ENCODE results near the gene VEGFC. TPM values are rescaled to one million over a fixed set of nuclear protein-coding genes. Genes with fewer than 3 reads are reported as not detected.

The VEGFC gene
- total RNA-seq, 1 donor from 2014 or later = 1.6 TPM

DNA sequence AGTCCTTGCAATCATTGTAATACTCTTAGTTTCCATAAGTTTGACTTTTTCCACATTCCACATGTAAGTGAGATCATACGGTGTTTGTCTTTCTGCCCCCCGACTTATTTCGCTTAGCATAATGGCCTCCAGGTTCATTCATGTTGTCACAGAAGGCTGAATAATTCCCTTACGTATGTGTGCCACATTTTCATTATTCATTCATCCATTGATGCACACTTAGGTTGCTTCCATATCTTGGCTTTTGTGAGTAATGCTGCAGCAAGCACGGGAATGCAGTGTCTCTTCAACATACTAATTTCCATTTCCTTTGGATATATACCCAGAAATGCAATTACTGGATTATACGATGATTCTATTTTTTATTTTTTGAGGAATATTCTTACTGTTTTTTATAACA lies 22.0 kb upstream of the VEGFC start:
- TF ChIP-seq, protein P1, sequence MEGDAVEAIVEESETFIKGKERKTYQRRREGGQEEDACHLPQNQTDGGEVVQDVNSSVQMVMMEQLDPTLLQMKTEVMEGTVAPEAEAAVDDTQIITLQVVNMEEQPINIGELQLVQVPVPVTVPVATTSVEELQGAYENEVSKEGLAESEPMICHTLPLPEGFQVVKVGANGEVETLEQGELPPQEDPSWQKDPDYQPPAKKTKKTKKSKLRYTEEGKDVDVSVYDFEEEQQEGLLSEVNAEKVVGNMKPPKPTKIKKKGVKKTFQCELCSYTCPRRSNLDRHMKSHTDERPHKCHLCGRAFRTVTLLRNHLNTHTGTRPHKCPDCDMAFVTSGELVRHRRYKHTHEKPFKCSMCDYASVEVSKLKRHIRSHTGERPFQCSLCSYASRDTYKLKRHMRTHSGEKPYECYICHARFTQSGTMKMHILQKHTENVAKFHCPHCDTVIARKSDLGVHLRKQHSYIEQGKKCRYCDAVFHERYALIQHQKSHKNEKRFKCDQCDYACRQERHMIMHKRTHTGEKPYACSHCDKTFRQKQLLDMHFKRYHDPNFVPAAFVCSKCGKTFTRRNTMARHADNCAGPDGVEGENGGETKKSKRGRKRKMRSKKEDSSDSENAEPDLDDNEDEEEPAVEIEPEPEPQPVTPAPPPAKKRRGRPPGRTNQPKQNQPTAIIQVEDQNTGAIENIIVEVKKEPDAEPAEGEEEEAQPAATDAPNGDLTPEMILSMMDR (IDR thresholded peaks at IDR 0.05) = no peak
- Histone ChIP-seq H3K4me2 (no peak overlapping the region), H3K27me3 (no peaks in the 10 kb centered on the region), H3K9me3 (ENCODE audit: low read depth) (no peaks in the 10 kb centered on the region), H4K20me1 (ENCODE audit: low read depth) (no peaks in the 10 kb centered on the region), H3K27ac (no peak overlapping the region), H3F3A (ENCODE audit: low read depth) (no peaks in the 10 kb centered on the region), H3K4me3 (no peak overlapping the region), H3K36me3 (no peaks in the 10 kb centered on the region), H3K9ac (no peak overlapping the region), H3K4me1 (no peaks in the 10 kb centered on the region), H3K79me2 (ENCODE audit: low read depth) (no peaks in the 10 kb centered on the region), H2AFZ (replicated peaks) (no peak overlapping the region)
- no peaks in the 10 kb centered on the region for H3K27me3 Mint-ChIP-seq (ENCODE audit: insufficient read depth, low read depth)
- H3K4me1 Mint-ChIP-seq = no peaks in the 10 kb centered on the region
- H3K4me3 Mint-ChIP-seq = no peak overlapping the region
- no peak overlapping the region for H3K27ac Mint-ChIP-seq
- H3K9me3 Mint-ChIP-seq = no peaks in the 10 kb centered on the region
- no peaks in the 10 kb centered on the region for H3K36me3 Mint-ChIP-seq
- DNase-seq (ENCODE audit: low spot score) = no peak

DNA sequence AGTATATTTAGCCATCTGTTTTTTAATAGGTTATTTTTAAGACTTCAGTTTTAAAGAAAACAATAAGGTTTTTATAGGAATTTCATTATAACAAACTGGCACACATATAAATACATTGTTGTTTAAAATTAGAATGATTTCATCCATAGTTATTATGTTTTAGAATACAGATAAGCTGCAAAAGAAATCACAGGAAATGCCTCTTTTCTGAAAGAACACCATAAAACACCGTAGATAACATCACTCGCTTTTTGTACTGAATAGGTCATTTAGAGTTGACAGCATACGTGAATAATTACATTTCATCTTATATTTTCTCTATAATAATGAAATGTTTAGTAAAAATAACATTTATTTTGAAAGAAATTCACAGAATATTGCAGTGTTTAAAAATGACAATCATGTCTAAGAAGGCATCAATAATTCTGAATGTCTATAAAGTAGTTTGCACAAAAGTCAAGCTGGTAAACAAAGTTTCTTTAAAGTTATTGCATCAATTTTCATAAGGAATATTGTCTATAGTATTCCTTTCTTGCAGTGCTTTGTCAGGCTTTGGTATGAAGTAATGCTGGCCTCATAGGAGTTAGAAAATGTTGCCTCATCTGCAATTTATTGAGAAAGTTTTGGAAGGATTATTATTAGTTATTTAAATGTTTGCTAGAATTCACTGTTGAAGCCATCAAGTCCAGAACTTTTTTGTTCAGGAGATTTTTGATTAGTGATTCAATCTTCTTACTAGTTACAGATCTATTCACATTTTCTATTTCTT lies 17.9 kb upstream of the VEGFC start:
- Histone ChIP-seq H3K4me1 (peaks cover 9% of the 10 kb centered on the region), H4K20me1 (ENCODE audit: low read depth) (no peaks in the 10 kb centered on the region), H3K4me3 (no peak overlapping the region), H3K27ac (no peak overlapping the region), H2AFZ (replicated peaks) (no peak overlapping the region), H3K27me3 (no peaks in the 10 kb centered on the region), H3K9me3 (ENCODE audit: low read depth) (no peaks in the 10 kb centered on the region), H3K79me2 (ENCODE audit: low read depth) (no peaks in the 10 kb centered on the region), H3F3A (ENCODE audit: low read depth) (no peaks in the 10 kb centered on the region), H3K4me2 (no peak overlapping the region), H3K36me3 (no peaks in the 10 kb centered on the region), H3K9ac (no peak overlapping the region)
- Mint-ChIP-seq H3K9me3 (peaks cover 3% of the 10 kb centered on the region), H3K4me3 (no peak overlapping the region), H3K4me1 (no peaks in the 10 kb centered on the region), H3K27ac (no peak overlapping the region), H3K36me3 (no peaks in the 10 kb centered on the region), H3K27me3 (ENCODE audit: insufficient read depth, low read depth) (peaks cover 3% of the 10 kb centered on the region)
- no peak for DNase-seq (ENCODE audit: low spot score)
- TF ChIP-seq EZH2 (IDR thresholded peaks at IDR 0.05) (no peak), EZH2phosphoT487 (IDR thresholded peaks at IDR 0.05) (no peak)
- TF ChIP-seq, protein P1 (IDR thresholded peaks at IDR 0.05) = no peak

DNA sequence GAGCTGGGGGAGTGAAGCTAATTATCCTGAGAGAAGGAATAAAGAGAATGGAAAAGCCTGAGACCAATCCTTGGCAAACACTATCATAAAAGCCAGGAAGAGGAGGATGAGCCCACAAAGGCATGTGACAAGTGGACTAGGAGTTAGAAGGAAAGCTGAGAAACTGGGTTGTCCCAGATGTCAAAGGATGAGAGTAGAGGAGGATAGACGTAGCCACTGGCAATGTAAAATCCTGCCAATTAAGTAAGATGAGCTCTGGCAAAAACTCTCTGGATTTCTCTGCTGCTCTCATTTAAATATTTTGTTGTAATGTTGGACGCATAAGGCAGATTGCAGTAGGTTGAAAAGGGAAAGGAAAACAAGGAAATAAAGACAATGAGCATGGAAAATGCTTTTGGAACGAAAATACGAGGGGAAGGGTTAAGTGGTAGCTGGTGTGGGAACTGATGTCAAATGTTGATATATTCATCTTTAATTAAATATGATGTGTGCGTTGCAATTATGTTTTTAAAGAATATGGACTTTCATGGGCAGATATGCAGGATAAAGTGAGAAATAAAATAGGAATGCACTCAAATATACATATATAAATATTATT lies 14.2 kb upstream of the VEGFC start:
- no peaks in the 10 kb centered on the region for H4K20me1 ChIP-seq (ENCODE audit: low read depth)
- H3K4me3 Mint-ChIP-seq = no peak overlapping the region
- no peak overlapping the region for H2AFZ ChIP-seq (replicated peaks)
- H3K36me3 Mint-ChIP-seq = no peaks in the 10 kb centered on the region
- H3K27me3 Mint-ChIP-seq (ENCODE audit: insufficient read depth, low read depth) = peaks cover 5% of the 10 kb centered on the region
- H3F3A ChIP-seq (ENCODE audit: low read depth) = no peaks in the 10 kb centered on the region
- H3K9ac ChIP-seq = no peak overlapping the region
- H3K9me3 ChIP-seq (ENCODE audit: low read depth) = no peaks in the 10 kb centered on the region
- H3K4me3 ChIP-seq = no peak overlapping the region
- H3K79me2 ChIP-seq (ENCODE audit: low read depth) = no peaks in the 10 kb centered on the region
- H3K27me3 ChIP-seq = no peaks in the 10 kb centered on the region
- H3K27ac Mint-ChIP-seq = no peak overlapping the region
- no peak overlapping the region for H3K27ac ChIP-seq
- no peaks in the 10 kb centered on the region for H3K4me1 Mint-ChIP-seq
- H3K36me3 ChIP-seq = no peaks in the 10 kb centered on the region
- no peak for TF ChIP-seq EZH2phosphoT487 (IDR thresholded peaks at IDR 0.05)
- TF ChIP-seq, protein P1 (IDR thresholded peaks at IDR 0.05) = no peak
- no peak for TF ChIP-seq EZH2 (IDR thresholded peaks at IDR 0.05)
- H3K9me3 Mint-ChIP-seq = peaks cover 3% of the 10 kb centered on the region
- no peak for DNase-seq (ENCODE audit: low spot score)
- no peak overlapping the region for H3K4me2 ChIP-seq
- peaks cover 9% of the 10 kb centered on the region for H3K4me1 ChIP-seq

Data from neural progenitor cell (in vitro differentiated cells).